DND-41 (cell line): ENCODE data around the gene PHYHD1.

Source experiments
- ATAC-seq: fragments of 200-7000 bp; cut with Tn5 transposase; 3 replicates; pipeline ENCODE4 v1.9.1; 2021; ENCODE audit warnings: low read depth; ENCODE audit not compliant: insufficient read depth
- DNase-seq: peaks from one replicate; pipeline ENCODE4 v3.0.0-alpha.2; 2020
- H2AFZ ChIP-seq: 2 replicates; pipeline ENCODE4 v1.6.0; 2012; ENCODE audit warnings: low read depth, low read length
- H3K27ac ChIP-seq: 2 replicates; pipeline ENCODE4 v1.5.1; 2012; ENCODE audit warnings: low read length, inconsistent platforms
- H3K27me3 ChIP-seq: fragments of 200-600 bp; sonication (generic); 2 replicates; pipeline ENCODE4 v1.6.0; 2012; ENCODE audit warnings: low read length, mild to moderate bottlenecking, inconsistent platforms; ENCODE audit not compliant: insufficient read depth, poor library complexity
- H3K36me3 ChIP-seq: 2 replicates; pipeline ENCODE4 v1.5.1; 2012; ENCODE audit warnings: low read length, inconsistent platforms; ENCODE audit not compliant: insufficient read depth
- H3K4me1 ChIP-seq: 2 replicates; pipeline ENCODE4 v1.5.1; 2012; ENCODE audit warnings: mild to moderate bottlenecking, low read length; ENCODE audit not compliant: insufficient read depth
- H3K4me2 ChIP-seq: 2 replicates; pipeline ENCODE4 v1.6.0; 2012; ENCODE audit warnings: mild to moderate bottlenecking, moderate library complexity, low read length, inconsistent platforms; ENCODE audit not compliant: insufficient read depth
- H3K4me3 ChIP-seq, 2 experiments: fragments of 200-600 bp in 1 of 2; shearing (Covaris generic) in 1 of 2; 2 replicates each; pipeline ENCODE4 v1.5.1; 2012 to 2016; ENCODE audit warnings: inconsistent platforms in 2 of 2, low read length in 2 of 2, mild to moderate bottlenecking in 2 of 2, low read depth in 1 of 2, moderate library complexity in 1 of 2
- H3K79me2 ChIP-seq: 2 replicates; pipeline ENCODE4 v1.6.0; 2012; ENCODE audit warnings: low read length, inconsistent platforms; ENCODE audit not compliant: insufficient read depth
- H3K9ac ChIP-seq: 2 replicates; pipeline ENCODE4 v1.6.0; 2012; ENCODE audit warnings: low read depth, mild to moderate bottlenecking, inconsistent platforms, low read length, moderate library complexity
- H3K9me3 ChIP-seq: 2 replicates; pipeline ENCODE4 v1.5.1; 2012; ENCODE audit warnings: low read length, moderate library complexity, mild to moderate bottlenecking, inconsistent platforms; ENCODE audit not compliant: insufficient read depth, severe bottlenecking
- H4K20me1 ChIP-seq: 2 replicates; pipeline ENCODE4 v1.6.0; 2012; ENCODE audit warnings: low read length; ENCODE audit not compliant: insufficient read depth
- EZH2 ChIP-seq: IDR thresholded peaks from 3 replicates; pipeline ENCODE4 v1.6.1; 2012; ENCODE audit warnings: borderline replicate concordance, low read depth, mild to moderate bottlenecking, moderate library complexity, low read length, inconsistent platforms; ENCODE audit not compliant: severe bottlenecking
- TF ChIP-seq, protein P1 (sequence below): IDR thresholded peaks from 2 replicates; pipeline ENCODE4 v1.5.1; 2012; ENCODE audit warnings: borderline replicate concordance, low read length, moderate library complexity, mild to moderate bottlenecking; ENCODE audit not compliant: poor library complexity, severe bottlenecking; ENCODE audit errors: extremely low read depth

Gene PHYHD1

DNA sequence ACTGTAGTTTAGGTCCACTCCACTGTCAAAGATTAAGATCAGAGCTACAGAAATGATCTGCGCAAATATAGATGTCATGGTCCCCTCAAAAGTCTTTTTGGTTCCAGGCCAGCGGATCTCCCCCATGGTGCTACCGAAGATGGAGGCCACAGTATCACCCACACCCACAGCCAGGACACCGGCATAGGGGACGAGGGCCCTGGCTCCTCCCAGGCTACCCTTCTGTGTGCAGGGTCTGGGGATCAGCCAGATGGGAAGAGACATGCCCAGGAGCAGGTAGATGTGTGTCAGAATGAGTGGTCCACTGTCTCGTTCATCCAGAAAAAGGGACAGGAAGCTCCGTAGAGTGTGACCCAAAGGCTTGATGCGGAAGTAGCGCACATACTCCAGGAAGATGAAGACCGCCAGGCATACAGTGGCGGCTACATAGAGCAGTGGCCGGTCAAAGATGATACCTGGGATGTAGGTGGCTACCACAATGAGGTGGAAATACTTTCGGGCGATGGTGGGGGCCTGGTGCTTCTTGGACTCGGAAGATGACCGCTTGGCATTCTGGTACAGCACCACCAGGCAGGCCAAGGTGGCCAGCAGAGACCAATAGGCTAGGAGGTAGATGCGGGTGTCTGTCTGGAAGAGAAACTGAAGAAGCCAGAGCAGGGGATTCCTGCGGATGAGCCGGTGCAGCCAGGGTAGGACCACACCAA is 25.2 kb downstream of the PHYHD1 start:
- Histone ChIP-seq H3K4me2 (peak overlapping the region; percentile 98), H2AFZ (no peak overlapping the region), H4K20me1 (no peaks in the 10 kb centered on the region), H3K9me3 (no peaks in the 10 kb centered on the region), H3K27me3 (no peaks in the 10 kb centered on the region), H3K27ac (no peak overlapping the region), H3K4me1 (peaks cover 33% of the 10 kb centered on the region), H3K4me3 (peak overlapping the region in 1 of 2 experiments; percentile 95; a peak in 2 of 4 replicates), H3K36me3 (peaks cover 4% of the 10 kb centered on the region; the same call in 1 of the 2 replicates), H3K79me2 (peaks cover 35% of the 10 kb centered on the region), H3K9ac (no peak overlapping the region)
- TF ChIP-seq, protein P1, sequence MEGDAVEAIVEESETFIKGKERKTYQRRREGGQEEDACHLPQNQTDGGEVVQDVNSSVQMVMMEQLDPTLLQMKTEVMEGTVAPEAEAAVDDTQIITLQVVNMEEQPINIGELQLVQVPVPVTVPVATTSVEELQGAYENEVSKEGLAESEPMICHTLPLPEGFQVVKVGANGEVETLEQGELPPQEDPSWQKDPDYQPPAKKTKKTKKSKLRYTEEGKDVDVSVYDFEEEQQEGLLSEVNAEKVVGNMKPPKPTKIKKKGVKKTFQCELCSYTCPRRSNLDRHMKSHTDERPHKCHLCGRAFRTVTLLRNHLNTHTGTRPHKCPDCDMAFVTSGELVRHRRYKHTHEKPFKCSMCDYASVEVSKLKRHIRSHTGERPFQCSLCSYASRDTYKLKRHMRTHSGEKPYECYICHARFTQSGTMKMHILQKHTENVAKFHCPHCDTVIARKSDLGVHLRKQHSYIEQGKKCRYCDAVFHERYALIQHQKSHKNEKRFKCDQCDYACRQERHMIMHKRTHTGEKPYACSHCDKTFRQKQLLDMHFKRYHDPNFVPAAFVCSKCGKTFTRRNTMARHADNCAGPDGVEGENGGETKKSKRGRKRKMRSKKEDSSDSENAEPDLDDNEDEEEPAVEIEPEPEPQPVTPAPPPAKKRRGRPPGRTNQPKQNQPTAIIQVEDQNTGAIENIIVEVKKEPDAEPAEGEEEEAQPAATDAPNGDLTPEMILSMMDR = no peak
- no peak for TF ChIP-seq EZH2
- no peak for DNase-seq
- ATAC-seq = no peak

DNA sequence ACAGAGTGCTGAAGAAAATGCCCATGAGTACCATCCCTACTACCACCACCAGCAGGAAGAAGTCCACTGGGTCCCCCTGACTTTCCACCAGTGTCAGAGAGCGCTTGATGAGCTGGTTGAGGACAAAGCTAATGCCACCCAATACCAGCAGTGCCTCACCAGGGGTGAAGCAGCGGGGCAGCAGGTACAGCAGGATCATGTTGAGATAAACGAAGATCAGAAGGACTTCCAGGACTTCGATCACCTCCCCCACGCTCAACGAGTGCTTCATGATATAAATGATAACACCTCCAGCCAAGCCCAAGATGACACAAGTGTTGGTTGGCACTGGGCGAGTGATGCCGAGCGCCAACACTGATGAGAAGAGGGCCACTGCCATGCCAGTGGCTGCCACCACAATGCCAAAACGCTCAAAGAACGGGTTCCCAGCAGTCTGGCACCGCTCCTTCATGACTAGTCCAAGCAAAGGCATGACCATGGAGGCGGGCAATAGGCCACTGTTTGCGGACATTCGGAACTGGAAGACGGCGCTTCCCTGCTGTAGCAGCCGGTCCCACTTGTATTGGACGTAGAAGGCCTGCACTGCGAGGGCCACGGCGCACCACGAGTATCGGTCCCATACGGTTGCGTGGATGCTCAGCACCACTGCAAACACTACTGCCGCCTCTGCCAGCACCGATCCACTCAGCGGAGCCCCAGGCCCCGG is 25.9 kb downstream of the PHYHD1 start:
- no peak; the same call in 2 of the 3 replicates for ATAC-seq
- TF ChIP-seq, protein P1 = no peak
- no peak for TF ChIP-seq EZH2
- Histone ChIP-seq H3K9me3 (no peaks in the 10 kb centered on the region), H3K9ac (peak overlapping the region; percentile 93), H3K36me3 (peaks cover 4% of the 10 kb centered on the region; the same call in 1 of the 2 replicates), H3K79me2 (peaks cover 35% of the 10 kb centered on the region), H3K27me3 (no peaks in the 10 kb centered on the region), H2AFZ (peak overlapping the region; percentile 98), H3K4me2 (peak overlapping the region; percentile 98), H3K27ac (peak overlapping the region; percentile 94), H3K4me1 (peaks cover 33% of the 10 kb centered on the region), H4K20me1 (no peaks in the 10 kb centered on the region), H3K4me3 (peak overlapping the region; percentile 94 to 95; a peak in 3 of 4 replicates)
- DNase-seq = no peak

DNA sequence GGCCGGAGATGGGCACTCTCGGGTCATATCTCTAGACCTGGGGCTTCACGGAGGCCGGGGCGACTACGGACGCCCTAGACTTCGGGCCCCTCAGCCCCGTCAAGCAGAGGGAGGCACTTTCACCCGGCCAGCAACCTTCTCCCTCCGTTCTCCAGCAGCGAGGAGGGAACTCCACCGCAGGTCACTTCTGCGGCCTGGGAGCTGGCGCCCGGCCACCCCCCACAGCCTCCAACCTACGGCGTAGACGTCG is 26.4 kb downstream of the PHYHD1 start:
- Histone ChIP-seq H3K4me2 (peak overlapping the region; percentile 98), H4K20me1 (no peaks in the 10 kb centered on the region), H3K9ac (peak overlapping the region; percentile 93), H3K9me3 (no peaks in the 10 kb centered on the region), H3K79me2 (peaks cover 35% of the 10 kb centered on the region), H3K27ac (peak overlapping the region; percentile 94), H3K36me3 (peaks cover 4% of the 10 kb centered on the region; the same call in 1 of the 2 replicates), H3K4me3 (peak overlapping the region; percentile 94 to 95; a peak in 3 of 4 replicates), H2AFZ (peak overlapping the region; percentile 98), H3K4me1 (peaks cover 33% of the 10 kb centered on the region), H3K27me3 (no peaks in the 10 kb centered on the region)
- no peak for DNase-seq
- no peak for TF ChIP-seq EZH2
- TF ChIP-seq, protein P1 = no peak
- no peak; the same call in 1 of the 3 replicates for ATAC-seq
